Panc1 (cell line): ENCODE measurements around the gene C13orf46. TPM values are rescaled to one million over a fixed set of nuclear protein-coding genes. Genes with fewer than 3 reads are reported as not detected.

Source experiments
- ATAC-seq: fragments of 200-7000 bp; cut with Tn5 transposase; 2 replicates; pipeline ENCODE4 v1.9.1; 2020; ENCODE audit warnings: mild to moderate bottlenecking, moderate library complexity
- BruUV-seq: library from RNA; stranded (reverse); fragments of 400-500 nt; replicated peaks from 2 replicates; lab custom pipeline; 2021; lab: Mats Ljungman, UMichigan
- CTCF ChIA-PET: fragments of 300-600 bp; sonication (Branson Sonifier 250); formaldehyde crosslinking; loops from one replicate; lab custom pipeline; 2022; ENCODE audit warnings: antibody characterized with exemption; lab: Charles Lee
- POLR2A ChIA-PET: fragments of 300-600 bp; sonication (Branson Sonifier 250); formaldehyde crosslinking; loops from one replicate; lab custom pipeline; 2022; ENCODE audit warnings: antibody characterized with exemption; lab: Charles Lee
- DNase-seq: peaks from one replicate; pipeline ENCODE4 v3.0.0-alpha.2; 2010; ENCODE audit warnings: low read depth, low spot score
- H3K27ac ChIP-seq: 2 replicates; pipeline ENCODE4 v1.5.1; 2011; ENCODE audit warnings: mild to moderate bottlenecking, low read length, inconsistent platforms
- H3K27me3 ChIP-seq: fragments of 200-500 bp; sonication (Bioruptor generic); 2 replicates; pipeline ENCODE4 v1.6.0; 2014; ENCODE audit warnings: low read length, inconsistent platforms; ENCODE audit not compliant: control insufficient read depth, insufficient read depth
- H3K36me3 ChIP-seq: fragments of 200-500 bp; sonication (Bioruptor generic); 2 replicates; pipeline ENCODE4 v1.5.1; 2014; ENCODE audit warnings: inconsistent platforms, mild to moderate bottlenecking, low read length, moderate library complexity; ENCODE audit not compliant: control insufficient read depth, insufficient read depth
- H3K4me1 ChIP-seq: 2 replicates; pipeline ENCODE4 v1.5.1; 2011; ENCODE audit warnings: inconsistent platforms, mild to moderate bottlenecking, low read length, moderate library complexity; ENCODE audit not compliant: control insufficient read depth, insufficient read depth
- H3K4me3 ChIP-seq, 2 experiments: 2 replicates each; pipeline ENCODE4 v1.5.1; 2011 to 2012; ENCODE audit warnings: low read depth in 2 of 2, low read length in 2 of 2, mild to moderate bottlenecking in 2 of 2, inconsistent platforms in 1 of 2, moderate library complexity in 1 of 2
- H3K9me3 ChIP-seq: fragments of 200-500 bp; sonication (Bioruptor generic); 2 replicates; pipeline ENCODE4 v1.5.1; 2014; ENCODE audit warnings: low read depth, mild to moderate bottlenecking, inconsistent platforms, low read length, moderate library complexity; ENCODE audit not compliant: control insufficient read depth, insufficient read depth
- POLR2AphosphoS5 ChIP-seq: IDR thresholded peaks from 2 replicates; pipeline ENCODE4 v1.6.1; 2012; ENCODE audit warnings: mild to moderate bottlenecking, low read depth, low read length, moderate library complexity
- REST ChIP-seq, 2 experiments: IDR thresholded peaks; 2 replicates each; pipeline ENCODE4 v1.6.1; 2011 to 2012; ENCODE audit warnings: low read depth in 2 of 2, control low read depth in 1 of 2, low read length in 1 of 2, mild to moderate bottlenecking in 1 of 2, moderate library complexity in 1 of 2; ENCODE audit not compliant: insufficient read depth in 1 of 2
- SIN3A ChIP-seq: IDR thresholded peaks from 2 replicates; pipeline ENCODE4 v1.6.1; 2012; ENCODE audit warnings: low read depth, mild to moderate bottlenecking, low read length, moderate library complexity, borderline replicate concordance; ENCODE audit not compliant: insufficient read depth
- TCF7L2 ChIP-seq: IDR thresholded peaks from 2 replicates; pipeline ENCODE4 v1.6.1; 2011; ENCODE audit warnings: mild to moderate bottlenecking, low read depth, low read length, inconsistent platforms
- in situ Hi-C: cut with HindIII; loops from 2 replicates; pipeline ENCODE4 v1.10.0; 2016; ENCODE audit warnings: low sequenced_read_pairs, low pct_unique_long_range_greater_than_20kb
- intact Hi-C: fragments of 100-400 bp; cut with micrococcal nuclease; formaldehyde crosslinking; loops from one replicate; pipeline ENCODE4 v1.10.0; 2022; ENCODE audit not compliant: unreplicated experiment
- total RNA-seq: library from RNA; stranded (reverse); gene quantifications from one replicate; pipeline ENCODE4 v1.2.1, GENCODE V29; 2021; ENCODE audit not compliant: unreplicated experiment
- TF ChIP-seq, protein P1 (sequence below): fragments of 450-650 bp; IDR thresholded peaks from 2 replicates; pipeline ENCODE4 v1.5.1; 2017; ENCODE audit warnings: mild to moderate bottlenecking

C13orf46 gene
- total RNA-seq, 1 experiment from 2014 or later: 2.6 TPM

DNA sequence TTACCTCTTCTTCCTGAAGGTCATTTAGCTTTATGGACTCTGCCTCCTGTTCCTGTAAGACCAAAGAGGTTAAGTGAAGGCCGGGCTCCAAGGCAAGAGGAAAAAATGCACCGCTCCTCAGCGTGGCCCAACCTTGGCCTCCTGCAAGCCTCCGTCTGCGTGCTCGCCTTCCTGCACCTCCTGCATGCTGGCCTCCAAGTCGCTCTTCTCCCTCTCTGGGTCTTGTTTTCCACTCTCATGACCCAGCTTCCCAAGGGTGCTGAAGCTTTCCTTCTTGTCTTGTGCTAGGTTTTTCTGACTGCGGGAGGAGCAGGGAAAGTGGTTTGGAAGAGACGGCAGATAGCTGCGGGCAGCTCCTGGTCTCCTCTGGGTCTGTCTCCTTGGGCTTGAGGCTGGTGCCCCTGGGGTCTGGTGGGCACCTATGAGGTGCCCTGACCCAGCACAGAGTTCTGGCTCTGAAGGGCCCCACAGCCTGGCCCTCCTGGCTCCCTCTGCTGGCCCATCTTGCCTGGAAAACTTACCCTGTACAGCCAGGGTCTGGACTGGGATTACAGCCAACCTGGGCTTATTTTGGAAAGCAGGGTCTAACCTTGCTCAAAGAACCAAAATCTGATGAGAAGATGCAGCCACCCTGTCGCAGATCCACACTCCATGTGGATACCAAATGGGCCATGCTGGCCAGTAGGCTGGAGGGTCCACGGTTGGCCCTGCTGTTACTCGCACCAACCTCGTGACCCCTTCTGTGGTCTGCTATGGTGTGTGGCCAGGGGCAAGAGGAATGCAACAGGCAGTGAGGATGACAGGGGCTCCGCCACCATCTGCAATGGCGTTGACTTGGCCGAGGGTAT lies 5.2 kb downstream of the C13orf46 start:
- DNase-seq (no peak), ATAC-seq (no peak)
- in situ Hi-C loops: no loop called here
- no peaks in the 10 kb centered on the region for H3K36me3 ChIP-seq
- no peaks in the 10 kb centered on the region for H3K9me3 ChIP-seq
- no peak overlapping the region for H3K4me3 ChIP-seq
- 0 out of 2 replicates have a peak, but pooled peaks cover 4% of the 10 kb centered on the region for H3K4me1 ChIP-seq
- TF ChIP-seq SIN3A: no peak
- no peak for TF ChIP-seq POLR2AphosphoS5
- TF ChIP-seq TCF7L2: no peak
- no peak for TF ChIP-seq REST (IDR thresholded peaks at IDR 0.05; ENCODE audit: insufficient read depth in 1 of 2, low read depth in 2 of 2, low read length in 1 of 2)
- TF ChIP-seq, protein P1, sequence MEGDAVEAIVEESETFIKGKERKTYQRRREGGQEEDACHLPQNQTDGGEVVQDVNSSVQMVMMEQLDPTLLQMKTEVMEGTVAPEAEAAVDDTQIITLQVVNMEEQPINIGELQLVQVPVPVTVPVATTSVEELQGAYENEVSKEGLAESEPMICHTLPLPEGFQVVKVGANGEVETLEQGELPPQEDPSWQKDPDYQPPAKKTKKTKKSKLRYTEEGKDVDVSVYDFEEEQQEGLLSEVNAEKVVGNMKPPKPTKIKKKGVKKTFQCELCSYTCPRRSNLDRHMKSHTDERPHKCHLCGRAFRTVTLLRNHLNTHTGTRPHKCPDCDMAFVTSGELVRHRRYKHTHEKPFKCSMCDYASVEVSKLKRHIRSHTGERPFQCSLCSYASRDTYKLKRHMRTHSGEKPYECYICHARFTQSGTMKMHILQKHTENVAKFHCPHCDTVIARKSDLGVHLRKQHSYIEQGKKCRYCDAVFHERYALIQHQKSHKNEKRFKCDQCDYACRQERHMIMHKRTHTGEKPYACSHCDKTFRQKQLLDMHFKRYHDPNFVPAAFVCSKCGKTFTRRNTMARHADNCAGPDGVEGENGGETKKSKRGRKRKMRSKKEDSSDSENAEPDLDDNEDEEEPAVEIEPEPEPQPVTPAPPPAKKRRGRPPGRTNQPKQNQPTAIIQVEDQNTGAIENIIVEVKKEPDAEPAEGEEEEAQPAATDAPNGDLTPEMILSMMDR: no peak
- H3K27ac ChIP-seq: no peak overlapping the region
- POLR2A ChIA-PET: no interaction called here
- no TSS peak for BruUV-seq
- no peaks in the 10 kb centered on the region for H3K27me3 ChIP-seq
- intact Hi-C loops: no loop called here
- CTCF ChIA-PET: no interaction called here

- Histone ChIP-seq H3K27me3 (no peaks in the 10 kb centered on the region), H3K9me3 (no peaks in the 10 kb centered on the region), H3K36me3 (no peaks in the 10 kb centered on the region), H3K4me1 (0 out of 2 replicates have a peak, but pooled peaks cover 4% of the 10 kb centered on the region), H3K27ac (no peak overlapping the region), H3K4me3 (no peak overlapping the region)
- DNase-seq (no peak), ATAC-seq (no peak)
- TF ChIP-seq REST (IDR thresholded peaks at IDR 0.05; ENCODE audit: insufficient read depth in 1 of 2, low read depth in 2 of 2, low read length in 1 of 2): no peak
- TF ChIP-seq POLR2AphosphoS5: no peak
- TF ChIP-seq, protein P1: no peak
- TF ChIP-seq TCF7L2: no peak
- no peak for TF ChIP-seq SIN3A
- in situ Hi-C loops (no loop called here), intact Hi-C loops (no loop called here)
- BruUV-seq: no TSS peak
- ChIA-PET POLR2A (no interaction called here), CTCF (no interaction called here)
Observed at GRCh38 chr13:113967729-113968462, 6.0 kb downstream of the C13orf46 start.
